Pancreas (tissue), 10 donors: ENCODE results near the gene BARX2. TPM values are rescaled to one million over a fixed set of nuclear protein-coding genes. Genes with fewer than 3 reads are reported as not detected.

ENCODE experiments used
- ATAC-seq, 4 donors: fragments of 200-7000 bp; cut with Tn5 transposase; one replicate each; pipeline versions ENCODE4 v1.8.0 to v1.9.1; 2020; ENCODE audit warnings: mild to moderate bottlenecking in 4 of 4, moderate library complexity in 4 of 4
- DNase-seq, 6 donors: peaks; one replicate each; pipeline ENCODE4 v3.0.0-alpha.2; 2020
- FAIRE-seq: peaks from 2 replicates; lab custom pipeline; 2012; peaks lifted over from hg19 to GRCh38; lab: Jason Lieb, UNC
- H3K27ac ChIP-seq, 4 donors: fragments of 200-600 bp; sonication (generic); 1 replicate in 3 of 4; 2 replicates in 1 of 4; pipeline versions ENCODE4 v1.5.0 to v1.8.0; 2020
- H3K27me3 ChIP-seq, 4 donors: fragments of 200-600 bp; one replicate each; pipeline ENCODE4 v1.8.0; 2021
- H3K36me3 ChIP-seq, 3 donors: fragments of 200-600 bp; sonication (generic) in 1 of 3; one replicate each; pipeline versions ENCODE4 v1.5.0 to v1.8.0; 2020 to 2021
- H3K4me1 ChIP-seq, 3 donors: fragments of 200-600 bp; one replicate each; pipeline ENCODE4 v1.8.0; 2021
- H3K4me3 ChIP-seq, 4 donors: fragments of 200-600 bp; sonication (generic) in 2 of 4; one replicate each; pipeline versions ENCODE4 v1.5.0 to v1.8.0; 2020 to 2021
- H3K9me3 ChIP-seq, 4 donors: fragments of 200-600 bp; one replicate each; pipeline ENCODE4 v1.8.0; 2021
- WGBS, 2 donors: extraction: QIAGEN DNeasy Blood & Tissue Kit; methylation state at CpG; one replicate each; pipeline ENCODE4 v1.1.7; 2013; 5-methylcytosine and 5-hydroxymethylcytosine counted together
- intact Hi-C, 3 donors: fragments of 100-400 bp; cut with DNase I; formaldehyde crosslinking; loops; one replicate each; pipeline versions ENCODE4 v1.11.1 to v1.14.2; 2022
- polyA plus RNA-seq, 2 donors: library from polyadenylated mRNA; stranded (reverse); fragments of 200-250 nt; gene quantifications; one replicate each; pipeline ENCODE4 v1.2.3, GENCODE V29; 2013
- total RNA-seq, 6 donors: library from RNA; stranded (reverse); fragmentation: NEBNext Ultra II Directional in 4 of 6; extraction: Animal tissue kit (Norgen Biotek cat#: 25700) in 4 of 6; gene quantifications; one replicate each; pipeline versions ENCODE4 v1.2.1 to v1.2.4, GENCODE V29; 2021 to 2023
- TF ChIP-seq, protein P1 (sequence below), 4 donors: fragments of 200-600 bp; sonication (generic) in 3 of 4; IDR thresholded peaks; one replicate each; pipeline versions ENCODE4 v1.5.0 to v1.8.0; 2021; ENCODE audit warnings: antibody characterized with exemption in 4 of 4
- donor health status: healthy with polysubstance abuse.
- donor health status: DM: no; HTN: no; CAD: no; lungs with moderate emphysema.
- donor health status: DM: no; HTN: no; CAD: no.
- donor health status: control.
- donor health status: control.
- donor health status: Bipolar disorder and iron deficiency.
- donor health status: DM: yes; HTN: yes; CAD: no.
- donor health status: DM: no; HTN: no; CAD: no.
- donor health status: DM: no; HTN: no; CAD: no.
- donor health status: DM: yes; HTN: yes; CAD: no.

The BARX2 gene
- total and polyA plus RNA-seq, 8 donors, result 3.8 to 9.9 (median 5.2) TPM

DNA sequence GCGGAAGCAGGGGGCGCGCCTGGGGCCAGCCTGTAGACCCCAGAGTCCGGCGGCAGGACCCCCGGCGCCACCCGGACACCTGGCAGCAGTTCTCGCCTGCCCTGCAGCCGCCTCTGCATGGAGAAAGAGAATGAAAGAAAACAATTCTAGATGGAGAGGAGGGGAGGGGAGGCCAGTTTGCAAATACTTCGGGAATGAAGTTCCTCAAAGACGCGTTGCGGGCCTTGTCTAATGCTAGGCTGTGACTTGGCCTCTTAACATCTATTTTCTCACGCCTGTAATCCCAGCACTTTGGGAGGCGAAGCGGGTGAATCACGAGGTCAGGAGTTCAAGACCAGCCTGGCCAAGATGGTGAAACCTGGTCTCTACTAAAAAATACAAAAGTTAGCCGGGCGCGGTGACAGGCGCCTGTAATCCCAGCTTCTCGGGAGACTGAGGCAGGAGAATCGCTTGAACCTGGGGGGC is 2.1 kb upstream of the BARX2 start:
- no peak for DNase-seq
- no peak for ATAC-seq
- Histone ChIP-seq H3K4me3 (peak overlapping the region in 2 of 4 donors; percentile 44 to 55), H3K27me3 (peaks cover 0 to 10% (median 7%) of the 10 kb centered on the region in 4 donors), H3K27ac (no peak overlapping the region), H3K9me3 (no peaks in the 10 kb centered on the region), H3K4me1 (no peaks in the 10 kb centered on the region), H3K36me3 (no peaks in the 10 kb centered on the region)
- intact Hi-C loops, result loop anchor here in 1 of 3 donors (10.0 kb wide), 1 partner anchor 321 kb away; no protein-coding TSS in a partner anchor
- 10 to 21% methylated on average over 24 of the region's 24 CpGs for WGBS, 2 donors
- TF ChIP-seq, protein P1, sequence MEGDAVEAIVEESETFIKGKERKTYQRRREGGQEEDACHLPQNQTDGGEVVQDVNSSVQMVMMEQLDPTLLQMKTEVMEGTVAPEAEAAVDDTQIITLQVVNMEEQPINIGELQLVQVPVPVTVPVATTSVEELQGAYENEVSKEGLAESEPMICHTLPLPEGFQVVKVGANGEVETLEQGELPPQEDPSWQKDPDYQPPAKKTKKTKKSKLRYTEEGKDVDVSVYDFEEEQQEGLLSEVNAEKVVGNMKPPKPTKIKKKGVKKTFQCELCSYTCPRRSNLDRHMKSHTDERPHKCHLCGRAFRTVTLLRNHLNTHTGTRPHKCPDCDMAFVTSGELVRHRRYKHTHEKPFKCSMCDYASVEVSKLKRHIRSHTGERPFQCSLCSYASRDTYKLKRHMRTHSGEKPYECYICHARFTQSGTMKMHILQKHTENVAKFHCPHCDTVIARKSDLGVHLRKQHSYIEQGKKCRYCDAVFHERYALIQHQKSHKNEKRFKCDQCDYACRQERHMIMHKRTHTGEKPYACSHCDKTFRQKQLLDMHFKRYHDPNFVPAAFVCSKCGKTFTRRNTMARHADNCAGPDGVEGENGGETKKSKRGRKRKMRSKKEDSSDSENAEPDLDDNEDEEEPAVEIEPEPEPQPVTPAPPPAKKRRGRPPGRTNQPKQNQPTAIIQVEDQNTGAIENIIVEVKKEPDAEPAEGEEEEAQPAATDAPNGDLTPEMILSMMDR (IDR thresholded peaks at IDR 0.05), result no peak
- no peak for FAIRE-seq

DNA sequence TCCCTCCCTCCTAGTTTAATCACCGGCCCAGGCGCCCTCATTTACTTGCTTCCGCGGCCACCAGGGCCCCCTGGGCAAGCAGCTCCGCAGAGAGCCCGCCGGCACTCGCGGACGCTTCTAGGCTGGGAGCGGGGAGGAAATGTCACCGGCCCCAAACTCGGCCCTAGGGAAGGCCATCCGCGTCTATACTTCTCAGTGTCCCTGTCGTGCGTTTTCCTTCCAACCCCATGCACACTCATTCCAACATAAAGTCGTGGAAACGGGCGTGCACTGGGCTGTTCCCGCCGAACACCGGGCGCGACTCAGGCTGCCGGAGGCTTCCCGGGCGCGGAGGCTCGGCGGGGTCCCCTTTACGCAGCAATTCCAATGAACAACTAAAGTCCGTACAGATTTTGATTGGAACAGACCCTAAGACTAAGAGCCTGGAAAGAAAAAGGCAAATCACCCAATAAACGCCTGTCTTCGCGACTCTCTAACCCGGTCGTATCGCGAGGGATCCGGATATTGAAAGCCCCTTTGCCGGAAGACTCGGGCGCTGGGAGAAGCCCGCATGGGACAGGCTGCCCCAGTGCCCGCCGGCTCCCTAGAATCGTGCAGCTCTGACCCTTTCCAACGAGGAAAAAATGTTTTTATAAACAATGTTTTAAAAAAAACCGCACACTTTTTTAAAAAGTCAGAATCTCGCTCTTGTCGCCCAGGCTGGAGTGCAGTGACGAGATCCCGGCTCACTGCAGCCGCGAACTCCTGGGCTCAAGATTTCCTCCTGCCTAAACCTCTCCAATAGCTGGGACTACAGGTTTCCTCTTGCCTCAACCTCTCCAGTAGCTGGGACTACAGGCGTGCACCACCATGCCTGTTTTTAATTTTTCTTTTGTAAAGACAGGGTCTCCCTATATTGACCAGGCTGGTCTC is 1.3 kb upstream of the BARX2 start:
- intact Hi-C loops, result loop anchor here in 1 of 3 donors (10.0 kb wide), 1 partner anchor 320 kb away; no protein-coding TSS in a partner anchor
- 6 to 8% methylated on average over 57 of the region's 57 CpGs for WGBS, 2 donors
- DNase-seq (peak in 3 of 6 donors; percentile 21 to 66 (median 59)), FAIRE-seq (no peak), ATAC-seq (peak in 3 of 4 donors; percentile 12 to 16 (median 13))
- Histone ChIP-seq H3K4me1 (no peaks in the 10 kb centered on the region), H3K36me3 (no peaks in the 10 kb centered on the region), H3K27me3 (peaks cover 0 to 10% (median 7%) of the 10 kb centered on the region in 4 donors), H3K27ac (peak overlapping the region; percentile 51 to 79 (median 72)), H3K9me3 (no peaks in the 10 kb centered on the region), H3K4me3 (peak overlapping the region in 3 of 4 donors; percentile 18 to 55 (median 44))
- TF ChIP-seq, protein P1 (IDR thresholded peaks at IDR 0.05), result no peak

DNA sequence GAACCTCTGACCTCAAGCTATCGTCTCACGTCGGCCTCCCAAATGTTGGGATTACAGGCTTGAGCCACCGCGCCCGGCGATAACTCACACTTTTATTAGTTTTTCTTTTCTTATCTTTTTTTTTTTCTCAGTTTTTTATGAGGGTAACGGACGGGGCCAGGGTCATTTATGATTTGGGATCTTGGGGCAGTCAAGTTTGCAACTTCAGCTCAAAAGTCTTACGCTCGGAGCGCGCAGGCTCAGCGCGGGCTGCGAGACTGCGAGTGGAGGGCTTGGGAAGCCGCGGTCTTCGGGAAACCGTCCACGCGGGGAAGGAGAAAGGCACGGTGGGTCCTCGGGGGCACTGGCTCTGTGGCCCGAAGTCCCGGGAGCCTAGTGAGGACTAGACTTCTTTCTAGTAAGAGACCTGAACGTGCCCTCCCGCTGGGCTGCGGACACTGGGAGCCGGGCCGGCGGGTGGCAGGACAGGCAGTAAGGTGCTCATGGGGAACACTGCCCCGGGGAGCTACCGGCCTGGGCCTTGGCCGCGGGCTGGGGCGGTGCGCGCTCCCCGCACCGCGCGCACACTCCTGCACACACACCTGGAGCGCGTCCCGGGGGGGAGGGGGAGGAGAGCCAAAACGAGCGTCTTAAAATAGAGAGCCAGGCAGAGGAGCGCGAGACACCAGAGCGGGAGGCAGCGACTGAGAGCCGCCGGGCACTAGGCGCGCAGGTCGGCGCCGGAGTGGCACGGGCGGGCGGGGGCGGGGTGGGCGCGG is 476 bp upstream of the BARX2 start:
- no peaks in the 10 kb centered on the region for H3K36me3 ChIP-seq
- TF ChIP-seq, protein P1 (IDR thresholded peaks at IDR 0.05), result no peak
- DNase-seq, result peak; percentile 57 to 86 (median 70)
- H3K27me3 ChIP-seq, result peaks cover 0 to 10% (median 7%) of the 10 kb centered on the region in 4 donors
- no peaks in the 10 kb centered on the region for H3K9me3 ChIP-seq
- no peak for FAIRE-seq
- no peaks in the 10 kb centered on the region for H3K4me1 ChIP-seq
- peak overlapping the region; percentile 51 to 79 (median 72) for H3K27ac ChIP-seq
- peak overlapping the region; percentile 23 to 55 (median 41) for H3K4me3 ChIP-seq
- intact Hi-C loops, result loop anchor here in 1 of 3 donors (10.0 kb wide), 1 partner anchor 320 kb away; no protein-coding TSS in a partner anchor
- WGBS, 2 donors, result 1 to 3% methylated on average over 47 to 66 of the region's 66 CpGs
- ATAC-seq, result peak; percentile 78 to 84 (median 80)

GRCh38 chr11:129376658-129377341 is 1.2 kb downstream of the BARX2 start:
- peaks cover 0 to 10% (median 7%) of the 10 kb centered on the region in 4 donors for H3K27me3 ChIP-seq
- no peak for ATAC-seq
- H3K36me3 ChIP-seq, result no peaks in the 10 kb centered on the region
- peak overlapping the region in 2 of 4 donors; percentile 44 to 55 for H3K4me3 ChIP-seq
- H3K4me1 ChIP-seq, result no peaks in the 10 kb centered on the region
- intact Hi-C loops, result loop anchor here in 1 of 3 donors (10.0 kb wide), 1 partner anchor 318 kb away; no protein-coding TSS in a partner anchor
- no peaks in the 10 kb centered on the region for H3K9me3 ChIP-seq
- DNase-seq, result no peak
- TF ChIP-seq, protein P1 (IDR thresholded peaks at IDR 0.05), result no peak
- WGBS, 2 donors, result 50 to 54% methylated on average over 12 of the region's 12 CpGs
- H3K27ac ChIP-seq, result peak overlapping the region in 3 of 4 donors; percentile 69 to 79 (median 75)
- no peak for FAIRE-seq
